SHP77 (cell line): ENCODE measurements around the gene ZDHHC9.
A peak's percentile ranks its signal among the peaks of the same experiment; 100 is the strongest.

Experiments used
- DNase-seq, 2 experiments: peaks; one replicate each; lab custom pipeline; 2025; lab: John Stamatoyannopoulos, UW

The ZDHHC9 gene

GRCh38 chrX:129823115-129823514, 20.6 kb downstream of the ZDHHC9 start:
- DNase-seq = peak in 1 of 2 experiments; percentile 4

- no peak for DNase-seq
Observed at GRCh38 chrX:129818123-129818522, 25.6 kb downstream of the ZDHHC9 start.

GRCh38 chrX:129813662-129814368, 29.9 kb downstream of the ZDHHC9 start:
- DNase-seq = no peak

DNA sequence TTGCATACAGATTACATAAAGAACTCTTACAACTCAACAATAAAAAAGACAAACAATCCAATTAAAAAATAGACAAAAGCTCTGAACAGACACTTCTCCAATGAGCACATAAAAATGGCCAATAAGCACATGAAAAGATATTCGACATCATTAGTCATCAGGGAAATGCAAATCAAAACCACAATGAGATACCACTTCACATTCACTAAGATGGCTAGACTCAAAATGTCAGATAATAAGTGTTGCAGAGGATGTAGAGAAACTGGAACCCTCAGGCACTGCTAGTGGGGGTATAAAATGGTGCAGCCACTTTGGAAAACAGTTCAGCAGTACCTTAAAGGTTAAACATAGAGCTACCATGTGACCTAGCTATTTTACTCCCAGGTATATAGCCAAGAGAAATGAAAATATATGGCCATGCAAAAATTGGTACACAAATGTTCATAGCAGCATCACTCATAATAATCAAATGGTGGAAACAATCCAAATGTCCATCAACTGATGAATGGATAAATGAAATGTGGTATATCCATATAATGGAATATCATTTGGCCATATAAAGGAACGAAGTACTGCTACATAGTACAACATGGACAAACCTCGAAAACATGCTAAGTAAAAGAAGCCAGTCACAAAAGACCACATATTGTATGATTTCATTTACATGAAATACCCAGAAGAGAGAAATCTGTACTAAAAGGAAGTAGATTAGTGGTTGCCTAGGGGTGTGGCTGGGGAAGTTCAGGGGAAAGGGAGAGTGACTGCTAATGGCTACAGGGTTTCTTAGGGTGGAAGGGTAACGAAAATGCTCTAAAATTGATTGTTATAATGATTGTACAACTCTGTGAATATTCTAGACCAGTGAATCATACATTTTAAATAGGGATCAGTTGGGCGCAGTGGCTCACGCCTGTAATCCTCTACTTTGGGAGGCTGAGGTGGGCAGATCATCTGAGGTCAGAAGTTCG, 34.6 kb downstream of the ZDHHC9 start:
- DNase-seq = no peak

- no peak for DNase-seq
Observed at GRCh38 chrX:129808158-129808828, 35.4 kb downstream of the ZDHHC9 start.

DNA sequence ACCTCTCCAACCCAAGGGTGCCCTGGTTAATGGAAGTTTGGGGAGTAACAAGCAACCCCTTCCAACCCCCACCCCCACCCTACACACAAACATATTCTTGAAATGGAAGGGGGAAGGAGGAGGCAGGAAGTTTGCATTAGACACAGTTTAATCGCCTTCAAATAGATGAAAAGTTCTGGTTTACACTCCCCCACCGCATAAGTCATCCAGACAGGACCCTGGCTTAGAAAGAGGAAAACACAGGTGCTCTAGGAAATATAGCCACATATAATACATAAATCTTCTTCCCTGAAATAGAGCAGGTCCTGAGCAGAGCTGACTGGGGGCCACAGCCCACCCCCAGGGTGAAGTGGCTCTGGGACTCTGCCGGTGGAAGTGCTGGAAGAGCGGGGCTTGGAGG, 38.9 kb downstream of the ZDHHC9 start:
- DNase-seq = no peak

DNA sequence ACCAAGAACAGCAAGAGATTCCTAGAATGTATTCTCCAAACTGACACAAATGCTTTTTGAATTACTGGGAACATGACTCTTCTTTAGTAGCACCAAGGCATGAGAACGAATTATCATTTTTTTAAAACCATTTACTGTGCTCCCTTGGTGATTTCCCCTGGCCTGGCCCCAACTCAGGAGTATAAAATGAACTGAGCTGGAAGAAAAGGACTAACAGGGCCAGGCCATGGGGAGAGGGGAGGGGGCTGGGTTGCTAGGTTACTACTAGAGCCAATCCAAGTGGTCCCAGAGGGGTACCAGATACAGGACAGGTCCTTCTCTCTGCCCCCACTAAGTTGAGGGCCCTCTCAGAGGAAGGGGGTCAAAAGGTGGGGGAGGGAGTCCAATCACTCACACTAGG, 40.8 kb downstream of the ZDHHC9 start:
- DNase-seq = no peak

- no peak for DNase-seq
Observed at GRCh38 chrX:129800186-129800585, 43.5 kb downstream of the ZDHHC9 start.

- no peak for DNase-seq
Observed at GRCh38 chrX:129798888-129799287, 44.8 kb downstream of the ZDHHC9 start.

GRCh38 chrX:129798456-129798855, 45.2 kb downstream of the ZDHHC9 start:
- no peak for DNase-seq

DNA sequence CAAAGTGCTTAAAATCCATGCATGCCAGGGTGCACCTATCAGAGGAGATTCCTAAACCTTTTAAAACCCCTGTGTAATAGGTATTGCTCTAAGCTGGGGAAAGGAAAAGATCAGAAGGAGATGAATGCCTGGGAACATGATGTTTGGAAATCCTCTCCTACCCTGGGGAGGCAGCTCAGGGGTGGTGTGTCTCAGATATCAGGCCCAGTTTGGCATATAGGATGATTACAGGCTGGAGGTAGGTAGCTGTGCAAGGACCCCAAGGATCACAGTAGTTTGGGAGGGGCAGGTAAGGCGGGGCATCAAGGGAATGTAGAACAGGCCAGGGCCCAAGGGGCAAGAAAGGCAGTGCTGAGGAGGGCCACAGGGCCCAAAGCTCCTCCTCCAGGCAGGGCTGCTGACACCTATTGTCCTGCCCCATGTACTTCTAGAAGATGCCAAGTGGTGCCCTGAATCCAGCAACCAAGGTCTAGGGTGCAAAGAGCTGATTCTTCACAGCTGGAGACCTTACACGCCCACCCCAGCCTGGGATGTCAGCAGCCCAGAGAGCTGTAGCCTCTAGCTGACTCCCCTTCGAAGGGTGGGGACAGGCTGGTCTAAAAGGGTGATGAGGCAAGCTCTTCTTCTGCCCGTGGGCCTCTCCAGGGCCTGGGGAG, 46.3 kb downstream of the ZDHHC9 start:
- no peak for DNase-seq

- no peak for DNase-seq
Observed at GRCh38 chrX:129795584-129795983, 48.1 kb downstream of the ZDHHC9 start.

DNA sequence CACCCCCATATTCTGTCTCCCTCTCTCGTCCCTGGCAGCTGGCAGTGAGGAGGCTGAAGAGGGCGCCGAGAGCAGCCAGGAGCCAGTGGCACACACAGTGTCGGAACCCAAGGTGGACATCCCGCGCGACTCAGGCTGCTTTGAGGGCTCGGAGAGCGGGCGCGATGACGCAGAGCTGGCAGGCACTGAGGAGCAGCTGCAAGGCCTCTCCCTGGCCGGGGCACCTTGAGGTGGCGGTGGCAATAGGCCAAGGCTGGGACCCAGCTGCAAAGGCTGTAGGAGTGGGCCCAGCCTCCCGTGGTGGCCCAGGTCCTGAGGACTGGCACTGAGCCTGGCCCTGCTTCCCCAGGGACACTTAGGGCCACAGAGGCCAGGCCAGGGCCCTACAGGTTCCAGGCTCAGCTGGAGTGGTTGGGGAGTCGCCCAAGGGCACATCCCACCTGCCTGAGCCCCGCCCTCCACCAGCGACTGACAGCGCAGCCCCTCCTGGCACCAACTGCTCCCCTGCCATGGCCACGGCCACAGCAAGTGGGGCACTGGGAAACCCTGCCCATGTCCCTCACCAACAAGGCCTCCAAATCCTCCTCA, 50.0 kb downstream of the ZDHHC9 start:
- peak; percentile 57 to 82 for DNase-seq

- DNase-seq = no peak
Observed at GRCh38 chrX:129792586-129793291, 50.9 kb downstream of the ZDHHC9 start.

DNA sequence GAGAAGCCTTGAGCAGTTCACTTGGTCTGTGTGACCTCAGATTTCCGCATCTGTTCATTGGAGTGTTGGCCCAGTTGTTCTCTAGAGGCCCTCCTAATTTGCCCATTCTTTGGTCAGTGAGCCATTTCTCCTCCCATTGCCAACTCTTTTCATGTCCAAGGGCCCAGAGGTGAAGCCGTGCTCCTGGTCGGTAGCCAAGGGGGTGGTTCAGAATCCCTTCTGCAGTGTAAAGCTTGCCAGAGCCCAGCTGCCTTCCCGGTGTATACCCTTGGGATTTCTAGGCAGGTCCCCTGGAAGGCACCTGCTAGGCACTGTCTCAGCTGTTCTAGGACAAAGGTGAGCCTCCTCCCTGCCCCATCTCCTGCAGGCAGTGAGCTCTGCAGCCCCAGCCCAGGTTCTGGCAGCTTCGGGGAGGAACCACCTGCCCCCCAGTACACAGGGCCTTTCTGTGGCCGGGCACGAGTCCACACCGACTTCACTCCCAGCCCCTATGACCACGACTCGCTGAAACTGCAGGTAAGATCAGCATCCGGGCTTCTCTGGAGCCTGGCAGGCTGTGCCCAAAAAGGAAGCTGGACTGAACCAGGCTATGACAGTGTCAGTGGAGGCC, 51.6 kb downstream of the ZDHHC9 start:
- DNase-seq = peak in 1 of 2 experiments; percentile 12

GRCh38 chrX:129791336-129791735, 52.4 kb downstream of the ZDHHC9 start:
- DNase-seq = no peak

DNA sequence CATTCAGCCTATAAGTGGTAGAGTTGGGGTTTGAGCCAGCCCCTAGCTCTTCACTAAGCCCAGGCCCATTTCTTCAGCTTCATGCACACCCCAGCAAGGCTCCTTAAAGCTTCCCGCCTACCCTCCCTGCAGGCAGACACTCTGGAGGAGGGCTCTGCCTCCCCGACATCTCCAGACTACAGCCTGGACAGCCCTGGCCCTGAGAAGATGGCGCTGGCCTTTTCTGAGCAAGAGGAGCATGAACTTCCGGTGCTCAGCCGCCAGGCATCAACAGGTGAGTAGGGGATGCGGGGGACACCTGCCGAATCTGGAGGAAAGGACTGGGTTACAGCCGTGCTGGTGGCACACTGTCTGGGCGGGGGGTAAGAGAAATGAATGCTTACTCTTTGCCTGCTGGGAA, 52.9 kb downstream of the ZDHHC9 start:
- no peak for DNase-seq

- no peak for DNase-seq
Observed at GRCh38 chrX:129790146-129790545, 53.5 kb downstream of the ZDHHC9 start.

- no peak for DNase-seq
Observed at GRCh38 chrX:129788527-129788926, 55.2 kb downstream of the ZDHHC9 start.

- DNase-seq = no peak
Observed at GRCh38 chrX:129787336-129788055, 56.2 kb downstream of the ZDHHC9 start.
